SK-N-SH (cell line): ENCODE data around the gene HESX1. TPM values are rescaled to one million over a fixed set of nuclear protein-coding genes. Genes with fewer than 3 reads are reported as not detected.
A peak's percentile ranks its signal among the peaks of the same experiment; 100 is the strongest.

Experiments used
- CTCF ChIA-PET: fragments of 300-600, 350-600 bp; formaldehyde crosslinking; extraction: SDS; loops from one replicate; lab custom pipeline; 2021; lab: Yijun Ruan, JAX
- POLR2A ChIA-PET: fragments of 350-600 bp; sonication (Branson Sonifier 250); formaldehyde crosslinking; extraction: SDS; loops from one replicate; lab custom pipeline; 2020; ENCODE audit warnings: antibody characterized with exemption, inconsistent platforms; lab: Yijun Ruan, JAX
- DNase-seq: peaks from one replicate; pipeline ENCODE4 v3.0.0; 2012
- H2AFZ ChIP-seq: fragments of 200-600 bp; sonication (generic); 2 replicates; pipeline ENCODE4 v1.8.1; 2016; ENCODE audit warnings: antibody characterized with exemption, mild to moderate bottlenecking, low read depth
- H3F3A ChIP-seq: fragments of 200-600 bp; sonication (generic); replicated peaks from 2 replicates; pipeline ENCODE3; 2016; ENCODE audit warnings: antibody characterized with exemption, mild to moderate bottlenecking; ENCODE audit not compliant: insufficient read depth
- H3K27ac ChIP-seq, 2 experiments: fragments of 200-500 bp in 1 of 2; fragments of 200-600 bp in 1 of 2; sonication (Bioruptor generic) in 1 of 2; sonication (generic), shearing (Covaris generic) in 1 of 2; 2 replicates each; pipeline versions ENCODE4 v1.5.1 to v1.6.1; 2014 to 2016; ENCODE audit warnings: low read depth in 2 of 2, inconsistent platforms in 1 of 2, low read length in 1 of 2, mild to moderate bottlenecking in 1 of 2, mixed read lengths in 1 of 2
- H3K27me3 ChIP-seq: fragments of 200-600 bp; sonication (generic), shearing (Covaris generic); 2 replicates; pipeline ENCODE4 v1.6.1; 2016; ENCODE audit warnings: mixed run types; ENCODE audit not compliant: insufficient read depth
- H3K36me3 ChIP-seq, 2 experiments: fragments of 200-500 bp in 1 of 2; fragments of 200-600 bp in 1 of 2; sonication (Bioruptor generic) in 1 of 2; sonication (generic) in 1 of 2; replicated peaks in 1 of 2; 2 replicates each; pipeline versions ENCODE3 to v1.5.1; 2014 to 2016; ENCODE audit warnings: low read length in 1 of 2, mild to moderate bottlenecking in 1 of 2; ENCODE audit not compliant: insufficient read depth in 2 of 2, control insufficient read depth in 1 of 2
- H3K4me1 ChIP-seq, 2 experiments: fragments of 200-500 bp in 1 of 2; fragments of 200-600 bp in 1 of 2; sonication (Bioruptor generic) in 1 of 2; sonication (generic), shearing (Covaris generic) in 1 of 2; 2 replicates each; pipeline versions ENCODE4 v1.5.1 to v1.6.1; 2014 to 2016; ENCODE audit warnings: low read depth in 1 of 2, low read length in 1 of 2, mixed run types in 1 of 2; ENCODE audit not compliant: insufficient read depth in 2 of 2, control insufficient read depth in 1 of 2
- H3K4me2 ChIP-seq: fragments of 200-600 bp; sonication (generic), shearing (Covaris generic); 2 replicates; pipeline ENCODE4 v1.6.1; 2017; ENCODE audit warnings: mixed run types
- H3K4me3 ChIP-seq, 2 experiments: fragments of 200-500 bp in 1 of 2; fragments of 200-600 bp in 1 of 2; sonication (Bioruptor generic) in 1 of 2; sonication (generic), shearing (Covaris generic) in 1 of 2; 2 replicates each; pipeline versions ENCODE4 v1.5.1 to v1.8.1; 2014 to 2016; ENCODE audit warnings: low read depth in 2 of 2, inconsistent platforms in 1 of 2, low read length in 1 of 2, mild to moderate bottlenecking in 1 of 2, mixed read lengths in 1 of 2, moderate library complexity in 1 of 2
- H3K79me2 ChIP-seq: fragments of 200-600 bp; sonication (generic); 2 replicates; pipeline ENCODE4 v1.8.1; 2017; ENCODE audit warnings: mild to moderate bottlenecking; ENCODE audit not compliant: insufficient read depth
- H3K9ac ChIP-seq: fragments of 200-600 bp; sonication (generic); 2 replicates; pipeline ENCODE4 v1.6.1; 2017; ENCODE audit warnings: mixed run types
- H3K9me2 ChIP-seq: fragments of 200-600 bp; sonication (generic); 2 replicates; pipeline ENCODE4 v1.6.1; 2017; ENCODE audit warnings: mixed run types
- H3K9me3 ChIP-seq: fragments of 200-600 bp; sonication (generic); 2 replicates; pipeline ENCODE4 v1.6.1; 2017; ENCODE audit warnings: mixed run types, mild to moderate bottlenecking, moderate library complexity
- H4K20me1 ChIP-seq: fragments of 200-600 bp; sonication (generic); 2 replicates; pipeline ENCODE4 v1.6.1; 2017; ENCODE audit warnings: mild to moderate bottlenecking, mixed run types; ENCODE audit not compliant: insufficient read depth
- CHD2 ChIP-seq: fragments of 150-350 bp; IDR thresholded peaks from 2 replicates; pipeline ENCODE4 v1.6.1; 2018; ENCODE audit warnings: low read length; ENCODE audit not compliant: partially characterized antibody
- EP300 ChIP-seq, 2 experiments: IDR thresholded peaks; 2 replicates each; pipeline versions ENCODE4 v1.4.0 to v1.6.1; 2012; ENCODE audit warnings: borderline replicate concordance in 1 of 2, low read depth in 1 of 2, low read length in 1 of 2
- EZH2phosphoT487 ChIP-seq: fragments of 200-600 bp; sonication (generic); IDR thresholded peaks from 2 replicates; pipeline ENCODE4 v1.6.1; 2017; ENCODE audit warnings: low read depth, mixed run types, mild to moderate bottlenecking, antibody characterized with exemption, moderate library complexity, borderline replicate concordance
- FOXJ3 ChIP-seq: sonication (generic); formaldehyde crosslinking; IDR thresholded peaks from 2 replicates; pipeline ENCODE4 v1.5.1; 2020; ENCODE audit warnings: mild to moderate bottlenecking, missing genetic modification reagents
- FOXM1 ChIP-seq: IDR thresholded peaks from 2 replicates; pipeline ENCODE4 v1.4.0; 2012; ENCODE audit warnings: low read depth, mild to moderate bottlenecking
- GABPA ChIP-seq: IDR thresholded peaks from 2 replicates; pipeline ENCODE4 v1.4.0; 2012; ENCODE audit warnings: low read depth, mild to moderate bottlenecking
- GATA2 ChIP-seq: sonication (generic); formaldehyde crosslinking; IDR thresholded peaks from 2 replicates; pipeline ENCODE4 v1.5.0; 2020; ENCODE audit warnings: mild to moderate bottlenecking, missing genetic modification reagents
- JUND ChIP-seq: IDR thresholded peaks from 2 replicates; pipeline ENCODE4 v1.4.0; 2012
- MEF2A ChIP-seq: IDR thresholded peaks from 2 replicates; pipeline ENCODE4 v1.4.0; 2012; ENCODE audit warnings: low read depth, borderline replicate concordance
- MXI1 ChIP-seq: IDR thresholded peaks from 2 replicates; pipeline ENCODE4 v1.6.1; 2012; ENCODE audit warnings: mild to moderate bottlenecking, low read depth, low read length, improper control_type of control experiment
- NFIC ChIP-seq: IDR thresholded peaks from 2 replicates; pipeline ENCODE4 v1.4.0; 2012; ENCODE audit warnings: borderline replicate concordance
- NRF1 ChIP-seq: IDR thresholded peaks from 2 replicates; pipeline ENCODE4 v1.6.1; 2012; ENCODE audit warnings: low read depth, mild to moderate bottlenecking, low read length
- PBX3 ChIP-seq: IDR thresholded peaks from 2 replicates; pipeline ENCODE4; 2012
- RCOR1 ChIP-seq: fragments of 150-350 bp; IDR thresholded peaks from 2 replicates; pipeline ENCODE4 v1.6.1; 2017; ENCODE audit warnings: antibody characterized with exemption, low read length
- SMC3 ChIP-seq: IDR thresholded peaks from 2 replicates; pipeline ENCODE4 v1.6.1; 2012; ENCODE audit warnings: low read depth, low read length, improper control_type of control experiment
- TCF12 ChIP-seq: IDR thresholded peaks from 2 replicates; pipeline ENCODE4 v1.4.0; 2012
- TEAD4 ChIP-seq: IDR thresholded peaks from 2 replicates; pipeline ENCODE4 v1.4.0; 2012; ENCODE audit warnings: mild to moderate bottlenecking, borderline replicate concordance; ENCODE audit not compliant: insufficient read depth
- USF1 ChIP-seq: IDR thresholded peaks from 2 replicates; pipeline ENCODE4 v1.4.0; 2012; ENCODE audit warnings: low read depth, borderline replicate concordance
- WGBS: methylation state at CpG from one replicate; pipeline ENCODE4 v1.1.6; 2017; ENCODE audit warnings: low lambda C conversion rate; 5-methylcytosine and 5-hydroxymethylcytosine counted together
- polyA plus RNA-seq, 3 experiments: library from polyadenylated mRNA; depleted of rRNA; stranded (reverse); fragments of >200 nt; gene quantifications; 2 replicates each; pipeline ENCODE4 v1.2.3, GENCODE V29; 2012
- TF ChIP-seq, protein P1 (sequence below): fragments of 150-350 bp; IDR thresholded peaks from 2 replicates; pipeline ENCODE4 v1.6.1; 2017; ENCODE audit warnings: antibody characterized with exemption, low read length, low read depth, borderline replicate concordance
- TF ChIP-seq, protein P2 (sequence below): fragments of 150-350 bp; IDR thresholded peaks from 2 replicates; pipeline ENCODE4 v1.6.1; 2016; ENCODE audit warnings: mild to moderate bottlenecking, low read depth, low read length
- TF ChIP-seq, protein P3 (sequence below): fragments of 200-600 bp; sonication (generic); IDR thresholded peaks from 2 replicates; pipeline ENCODE4 v1.6.1; 2017; ENCODE audit warnings: antibody characterized with exemption, mild to moderate bottlenecking, moderate library complexity

HESX1 gene
- polyA plus RNA-seq, 1 of the 3 experiments (the other 2 are of a cell fraction) = 1.2 TPM

GRCh38 chr3:57160765-57161538 lies 38.8 kb downstream of the HESX1 start:
- ChIA-PET CTCF (interaction anchor here (1.1 to 6.0 kb wide), 12 partner anchors 9 to 165 kb away, joined by 3 to 49 read pairs (median 6); no protein-coding TSS in a partner anchor), POLR2A (interaction anchor here (1.5 to 2.9 kb wide), 4 partner anchors 9 to 41 kb away, joined by 7 to 31 read pairs (median 10); no protein-coding TSS in a partner anchor)
- peaks cover 7 to 79% of the 10 kb centered on the region in 2 experiments; a peak in 2 of 4 replicates for H3K4me1 ChIP-seq
- H3K27me3 ChIP-seq = no peaks in the 10 kb centered on the region
- H3F3A ChIP-seq = no peaks in the 10 kb centered on the region
- no peak overlapping the region for H3K9ac ChIP-seq
- DNase-seq = peak; percentile 56
- peak overlapping the region in 1 of 2 experiments; percentile 99; a peak in 2 of 4 replicates for H3K27ac ChIP-seq
- H3K4me2 ChIP-seq = no peak overlapping the region
- H3K9me3 ChIP-seq = no peaks in the 10 kb centered on the region
- WGBS = 42% methylated on average over 5 of the region's 5 CpGs
- H3K79me2 ChIP-seq = no peaks in the 10 kb centered on the region
- H3K36me3 ChIP-seq = no peaks in the 10 kb centered on the region
- H3K9me2 ChIP-seq = no peaks in the 10 kb centered on the region
- no peaks in the 10 kb centered on the region for H4K20me1 ChIP-seq
- TF ChIP-seq NRF1 = no peak
- TF ChIP-seq USF1 = no peak
- TF ChIP-seq EP300 (IDR thresholded peaks at IDR 0.05; ENCODE audit: borderline replicate concordance in 1 of 2, low read depth in 1 of 2, low read length in 1 of 2) = peak in 1 of 2 experiments; percentile 61; a peak in 2 of 4 replicates
- no peak for TF ChIP-seq SMC3
- TF ChIP-seq FOXJ3 (CRISPR knock-in tag) = peak; percentile 61; the same call in 1 of the 2 replicates
- no peak for TF ChIP-seq EZH2phosphoT487
- TF ChIP-seq JUND = no peak
- TF ChIP-seq TCF12 = peak; percentile 70
- peak; percentile 66 for TF ChIP-seq RCOR1
- no peak for TF ChIP-seq FOXM1
- TF ChIP-seq, protein P1, sequence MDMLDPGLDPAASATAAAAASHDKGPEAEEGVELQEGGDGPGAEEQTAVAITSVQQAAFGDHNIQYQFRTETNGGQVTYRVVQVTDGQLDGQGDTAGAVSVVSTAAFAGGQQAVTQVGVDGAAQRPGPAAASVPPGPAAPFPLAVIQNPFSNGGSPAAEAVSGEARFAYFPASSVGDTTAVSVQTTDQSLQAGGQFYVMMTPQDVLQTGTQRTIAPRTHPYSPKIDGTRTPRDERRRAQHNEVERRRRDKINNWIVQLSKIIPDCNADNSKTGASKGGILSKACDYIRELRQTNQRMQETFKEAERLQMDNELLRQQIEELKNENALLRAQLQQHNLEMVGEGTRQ = no peak
- TF ChIP-seq, protein P2, sequence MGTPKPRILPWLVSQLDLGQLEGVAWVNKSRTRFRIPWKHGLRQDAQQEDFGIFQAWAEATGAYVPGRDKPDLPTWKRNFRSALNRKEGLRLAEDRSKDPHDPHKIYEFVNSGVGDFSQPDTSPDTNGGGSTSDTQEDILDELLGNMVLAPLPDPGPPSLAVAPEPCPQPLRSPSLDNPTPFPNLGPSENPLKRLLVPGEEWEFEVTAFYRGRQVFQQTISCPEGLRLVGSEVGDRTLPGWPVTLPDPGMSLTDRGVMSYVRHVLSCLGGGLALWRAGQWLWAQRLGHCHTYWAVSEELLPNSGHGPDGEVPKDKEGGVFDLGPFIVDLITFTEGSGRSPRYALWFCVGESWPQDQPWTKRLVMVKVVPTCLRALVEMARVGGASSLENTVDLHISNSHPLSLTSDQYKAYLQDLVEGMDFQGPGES = no peak
- TF ChIP-seq GATA2 (CRISPR knock-in tag) = no peak; the same call in 1 of the 2 replicates
- TF ChIP-seq MXI1 = peak; percentile 75; the same call in 1 of the 2 replicates
- TF ChIP-seq GABPA = no peak
- TF ChIP-seq CHD2 = peak; percentile 4
- no peak for TF ChIP-seq MEF2A
- TF ChIP-seq, protein P3, sequence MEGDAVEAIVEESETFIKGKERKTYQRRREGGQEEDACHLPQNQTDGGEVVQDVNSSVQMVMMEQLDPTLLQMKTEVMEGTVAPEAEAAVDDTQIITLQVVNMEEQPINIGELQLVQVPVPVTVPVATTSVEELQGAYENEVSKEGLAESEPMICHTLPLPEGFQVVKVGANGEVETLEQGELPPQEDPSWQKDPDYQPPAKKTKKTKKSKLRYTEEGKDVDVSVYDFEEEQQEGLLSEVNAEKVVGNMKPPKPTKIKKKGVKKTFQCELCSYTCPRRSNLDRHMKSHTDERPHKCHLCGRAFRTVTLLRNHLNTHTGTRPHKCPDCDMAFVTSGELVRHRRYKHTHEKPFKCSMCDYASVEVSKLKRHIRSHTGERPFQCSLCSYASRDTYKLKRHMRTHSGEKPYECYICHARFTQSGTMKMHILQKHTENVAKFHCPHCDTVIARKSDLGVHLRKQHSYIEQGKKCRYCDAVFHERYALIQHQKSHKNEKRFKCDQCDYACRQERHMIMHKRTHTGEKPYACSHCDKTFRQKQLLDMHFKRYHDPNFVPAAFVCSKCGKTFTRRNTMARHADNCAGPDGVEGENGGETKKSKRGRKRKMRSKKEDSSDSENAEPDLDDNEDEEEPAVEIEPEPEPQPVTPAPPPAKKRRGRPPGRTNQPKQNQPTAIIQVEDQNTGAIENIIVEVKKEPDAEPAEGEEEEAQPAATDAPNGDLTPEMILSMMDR = no peak
- peak; percentile 32; the same call in 1 of the 2 replicates for TF ChIP-seq NFIC
- no peak for TF ChIP-seq PBX3
- no peak for TF ChIP-seq TEAD4
- no peak overlapping the region; a peak in 1 of 4 replicates for H3K4me3 ChIP-seq
- no peak overlapping the region for H2AFZ ChIP-seq
